Measurements from ENCODE around the gene PLA2G1B. TPM values are rescaled to one million over a fixed set of nuclear protein-coding genes. Genes with fewer than 3 reads are reported as not detected.

The PLA2G1B gene
- total and polyA plus RNA-seq, 9 of the 15 experiments (the other 6 are each of a cell fraction or from before 2014, with no cell fraction given) = 1.4 TPM; not detected in 8

- Histone ChIP-seq H3K4me2 (ENCODE audit: insufficient read depth, low read length) (no peak overlapping the region), H3K9ac (ENCODE audit: insufficient read depth in 1 of 2, low read depth in 2 of 2, low read length in 2 of 2) (no peak overlapping the region; a peak in 1 of 4 replicates), H3K27ac (ENCODE audit: extremely low read depth, low read depth, low read length) (no peak overlapping the region), H3K79me2 (ENCODE audit: control insufficient read depth, insufficient read depth, low read length) (0 out of 3 replicates have a peak, but pooled peaks cover 6% of the 10 kb centered on the region), H4K20me1 (replicated peaks; ENCODE audit: control insufficient read depth, insufficient read depth, low read length) (no peaks in the 10 kb centered on the region), H3K4me3 (no peak overlapping the region), H3K9me3 (replicated peaks; ENCODE audit: control insufficient read depth, insufficient read depth, low read depth, low read length) (no peaks in the 10 kb centered on the region), H2AFZ (ENCODE audit: low read depth, low read length) (peak overlapping the region; percentile 26; the same call in 1 of the 2 replicates), H3K4me1 (replicated peaks in 1 of 2; ENCODE audit: control insufficient read depth in 2 of 2, insufficient read depth in 2 of 2, low read length in 2 of 2) (peaks cover 3 to 13% of the 10 kb centered on the region in 2 experiments; a peak in 3 of 5 replicates), H3K27me3 (ENCODE audit: control insufficient read depth in 2 of 2, insufficient read depth in 2 of 2, low read length in 2 of 2) (no peaks in the 10 kb centered on the region), H3K9me1 (ENCODE audit: control insufficient read depth, insufficient read depth, low read length) (no peaks in the 10 kb centered on the region), H3K36me3 (ENCODE audit: control insufficient read depth, insufficient read depth, low read length) (no peaks in the 10 kb centered on the region)
- TF ChIP-seq, protein P1, sequence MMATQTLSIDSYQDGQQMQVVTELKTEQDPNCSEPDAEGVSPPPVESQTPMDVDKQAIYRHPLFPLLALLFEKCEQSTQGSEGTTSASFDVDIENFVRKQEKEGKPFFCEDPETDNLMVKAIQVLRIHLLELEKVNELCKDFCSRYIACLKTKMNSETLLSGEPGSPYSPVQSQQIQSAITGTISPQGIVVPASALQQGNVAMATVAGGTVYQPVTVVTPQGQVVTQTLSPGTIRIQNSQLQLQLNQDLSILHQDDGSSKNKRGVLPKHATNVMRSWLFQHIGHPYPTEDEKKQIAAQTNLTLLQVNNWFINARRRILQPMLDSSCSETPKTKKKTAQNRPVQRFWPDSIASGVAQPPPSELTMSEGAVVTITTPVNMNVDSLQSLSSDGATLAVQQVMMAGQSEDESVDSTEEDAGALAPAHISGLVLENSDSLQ (IDR thresholded peaks at IDR 0.05) = peak; percentile 49; the same call in 1 of the 2 replicates
- TF ChIP-seq MEIS2 (IDR thresholded peaks at IDR 0.05; ENCODE audit: partially characterized antibody) (peak; percentile 76), PBX2 (CRISPR knock-in tag; IDR thresholded peaks at IDR 0.05; ENCODE audit: low read depth) (no peak), PBX2 (tag; conservative IDR thresholded peaks at IDR 0.05; ENCODE audit: low read depth) (peak; percentile 66; the same call in 1 of the 2 replicates), SP2 (IDR thresholded peaks at IDR 0.05; ENCODE audit: extremely low read depth, low read depth, low read length, poor library complexity, severe bottlenecking) (no peak)
- ATAC-seq (no peak), FAIRE-seq (no peak), DNase-seq (ENCODE audit: extremely low read depth in 1 of 4, low spot score in 3 of 4) (no peak)
- intact Hi-C loops (cut with micrococcal nuclease) = loop anchor here (10.0 kb wide), 1 partner anchor 323 kb away; the partner anchor contains the start of gene CABP1
- BruUV-seq (replicated peaks) = no TSS peak
- ChIA-PET POLR2A (interaction anchor here (0.6 to 1.3 kb wide), 4 partner anchors 30 to 142 kb away, joined by 3 to 6 read pairs (median 5); partner anchors contain the start of genes RNU4-2 and RPLP0), CTCF (ENCODE audit: low intra/inter-chr PET ratio) (no interaction called here)
- WGBS (ENCODE audit: insufficient coverage, low coverage, missing lambda C conversion rate) = 52% methylated on average over 12 of the region's 13 CpGs
- in situ Hi-C loops (cut with MboI) = loop anchor here (10.0 kb wide), 1 partner anchor 113 kb away; the partner anchor contains the start of gene COX6A1
Observed at GRCh38 chr12:120321382-120322202, 6.0 kb downstream of the PLA2G1B start.

Data from K562 (cell line).